NOMO-1 (cell line): ENCODE measurements around the gene AKR7A2.
A peak's percentile ranks its signal among the peaks of the same experiment; 100 is the strongest.
"Not testable (repeated sequence)": the region's sequence is repeated elsewhere in the genome, so short reads cannot be mapped to it uniquely, and the experiment has no call there.

ENCODE experiments used
- DNase-seq, 2 experiments: peaks; one replicate each; lab custom pipeline; 2025; ENCODE audit not compliant: unreplicated experiment in 2 of 2; lab: John Stamatoyannopoulos, UW

Gene AKR7A2

DNA sequence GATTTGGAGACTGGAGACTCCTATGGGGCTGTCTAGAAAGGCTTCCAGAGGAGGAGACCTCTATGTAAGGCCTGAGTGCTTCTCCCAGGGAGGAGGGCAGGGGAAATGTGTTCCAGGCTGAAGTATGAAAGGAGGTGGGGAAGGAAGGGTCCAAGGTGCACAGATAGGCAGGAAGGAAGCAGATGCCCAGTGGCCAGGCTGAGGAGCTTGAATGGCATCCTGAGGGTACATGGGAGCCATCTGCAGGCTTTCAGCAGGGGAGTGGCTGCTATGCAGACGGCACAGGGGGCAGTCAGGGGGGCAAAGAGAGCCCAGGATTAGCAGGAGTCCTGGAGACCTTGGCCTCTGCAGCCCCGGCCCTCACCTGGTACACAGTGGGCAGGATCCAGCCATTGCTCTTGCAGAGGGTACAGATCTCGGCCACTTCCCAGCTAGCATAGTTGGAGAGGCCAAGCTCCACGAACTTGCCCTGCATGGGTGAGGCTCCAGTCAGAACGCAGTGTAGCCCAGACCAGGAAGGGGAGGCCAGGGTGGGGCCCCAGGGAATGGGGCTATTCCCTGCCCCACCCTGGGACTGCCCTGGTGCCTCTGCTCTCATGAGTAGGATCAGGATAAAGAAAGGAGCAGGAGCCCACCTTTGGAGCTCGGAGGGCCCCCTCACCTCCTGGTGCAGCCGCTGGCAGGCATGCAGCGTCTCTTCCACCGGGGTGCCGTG lies 4.0 kb downstream of the AKR7A2 start:
- no peak for DNase-seq

DNA sequence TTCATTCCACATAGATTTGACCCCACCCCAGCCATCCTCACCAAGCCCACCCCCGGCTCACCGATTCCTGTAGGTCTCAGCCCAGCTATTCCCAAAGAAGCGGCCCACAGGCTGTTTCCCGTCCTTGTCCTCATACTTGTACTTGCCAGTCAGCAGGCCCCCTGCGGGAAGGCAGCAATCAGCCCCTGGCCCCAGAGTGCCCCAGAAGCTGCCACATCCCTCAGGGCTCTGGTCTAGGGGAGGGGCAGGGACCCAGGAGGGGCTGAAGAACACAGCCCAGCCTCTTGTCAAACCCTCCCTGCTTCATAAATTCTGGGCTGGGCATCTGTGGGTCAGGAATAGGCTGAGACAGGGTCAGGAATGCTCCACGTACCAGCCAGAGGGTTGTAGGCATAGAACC lies 5.0 kb downstream of the AKR7A2 start:
- DNase-seq: no peak

DNA sequence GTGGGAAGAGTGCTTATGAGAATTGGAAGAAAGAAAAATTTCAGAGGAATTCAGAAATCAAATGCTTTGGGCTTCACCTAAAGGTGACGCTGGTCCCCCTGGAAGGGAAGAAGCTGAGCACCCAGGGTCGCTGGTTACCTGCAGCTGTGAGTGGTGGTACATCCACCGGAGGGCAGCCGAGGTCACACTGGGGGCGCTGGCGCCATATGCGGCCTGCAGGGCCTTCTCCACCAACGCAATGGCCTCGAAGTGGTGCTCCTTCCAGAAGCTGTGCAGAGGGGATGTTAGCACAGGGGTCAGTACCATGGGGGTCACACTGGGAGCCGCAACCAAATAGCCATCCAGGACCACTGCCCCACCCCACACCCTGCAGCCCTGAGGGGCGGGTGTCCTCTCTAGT lies 6.1 kb downstream of the AKR7A2 start:
- no peak for DNase-seq

DNA sequence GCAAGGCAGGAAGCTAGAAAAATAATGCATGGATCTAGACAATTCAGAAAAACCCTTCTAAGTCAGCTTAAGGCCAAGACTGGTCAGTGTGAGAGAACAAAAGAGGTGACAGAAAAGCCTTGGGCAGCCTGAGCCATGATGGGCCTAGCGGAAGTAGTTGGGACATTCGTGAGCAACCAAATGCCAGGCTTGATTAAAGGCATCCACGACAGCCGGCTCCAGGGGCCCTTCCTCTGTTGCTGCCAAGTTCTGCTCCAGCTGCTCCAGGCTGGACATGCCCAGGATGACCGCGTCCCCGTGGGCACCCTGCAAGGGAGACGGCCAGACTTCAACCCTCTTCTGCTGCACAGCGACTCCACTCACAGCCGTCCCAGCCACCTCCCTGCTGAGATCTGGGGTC lies 7.9 kb downstream of the AKR7A2 start:
- not testable (repeated sequence) for DNase-seq

DNA sequence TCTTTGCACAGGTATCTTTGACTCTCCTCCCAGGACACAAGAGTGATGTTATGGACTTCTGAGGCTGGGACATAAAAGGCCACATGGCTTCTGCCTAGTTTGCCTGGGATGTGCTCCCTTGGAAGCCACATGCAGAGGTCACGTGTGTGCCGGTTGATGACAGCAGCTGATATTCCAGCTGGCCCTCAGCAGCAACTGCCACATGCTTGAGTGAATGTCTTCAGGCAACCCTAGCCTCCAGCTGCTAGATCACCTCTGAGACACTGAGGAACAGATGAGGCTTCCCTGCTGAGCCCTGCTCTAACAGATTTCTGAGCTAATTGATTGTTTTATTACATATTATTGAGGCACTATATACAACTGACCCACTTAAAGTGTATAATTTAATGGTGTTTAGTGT lies 11.7 kb downstream of the AKR7A2 start:
- DNase-seq: no peak

DNA sequence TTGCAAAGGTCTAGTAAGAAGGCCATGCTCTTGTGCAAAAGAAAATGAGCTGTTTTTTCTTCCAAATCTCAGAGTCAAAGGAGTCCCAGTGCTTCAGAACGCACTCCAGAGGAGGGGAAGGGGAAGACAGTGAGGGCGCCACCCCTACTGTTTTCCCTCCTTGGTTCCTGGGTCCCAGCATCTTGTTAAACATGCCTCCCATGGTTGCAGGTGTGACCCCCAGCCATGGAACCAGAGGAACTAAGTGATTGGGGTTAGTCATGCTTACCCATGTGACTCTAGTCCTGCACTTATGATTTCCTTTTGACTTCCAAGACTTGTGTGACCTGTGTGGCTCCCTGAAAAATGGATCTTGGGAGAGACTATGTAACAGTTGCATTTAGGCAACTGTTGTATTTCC lies 17.3 kb downstream of the AKR7A2 start:
- DNase-seq: no peak

DNA sequence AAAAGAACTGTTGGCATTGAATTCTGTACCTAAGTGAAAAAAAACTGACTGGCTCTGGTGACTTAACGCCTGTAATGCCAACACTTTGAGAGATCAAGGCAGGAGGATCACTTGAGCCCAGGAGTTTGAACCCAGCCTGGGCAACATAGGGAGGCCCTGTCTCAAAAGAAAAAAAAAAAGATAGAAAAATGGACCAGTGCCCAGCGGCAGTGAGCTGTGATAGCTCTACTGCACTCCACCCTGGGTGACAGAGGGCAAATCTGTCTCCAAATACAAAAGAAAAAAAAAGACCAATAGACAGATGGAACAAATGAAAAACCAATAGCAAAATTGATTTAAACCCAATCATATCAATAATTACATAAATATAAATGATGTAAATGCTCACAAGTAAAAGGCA lies 22.7 kb downstream of the AKR7A2 start:
- no peak for DNase-seq

DNA sequence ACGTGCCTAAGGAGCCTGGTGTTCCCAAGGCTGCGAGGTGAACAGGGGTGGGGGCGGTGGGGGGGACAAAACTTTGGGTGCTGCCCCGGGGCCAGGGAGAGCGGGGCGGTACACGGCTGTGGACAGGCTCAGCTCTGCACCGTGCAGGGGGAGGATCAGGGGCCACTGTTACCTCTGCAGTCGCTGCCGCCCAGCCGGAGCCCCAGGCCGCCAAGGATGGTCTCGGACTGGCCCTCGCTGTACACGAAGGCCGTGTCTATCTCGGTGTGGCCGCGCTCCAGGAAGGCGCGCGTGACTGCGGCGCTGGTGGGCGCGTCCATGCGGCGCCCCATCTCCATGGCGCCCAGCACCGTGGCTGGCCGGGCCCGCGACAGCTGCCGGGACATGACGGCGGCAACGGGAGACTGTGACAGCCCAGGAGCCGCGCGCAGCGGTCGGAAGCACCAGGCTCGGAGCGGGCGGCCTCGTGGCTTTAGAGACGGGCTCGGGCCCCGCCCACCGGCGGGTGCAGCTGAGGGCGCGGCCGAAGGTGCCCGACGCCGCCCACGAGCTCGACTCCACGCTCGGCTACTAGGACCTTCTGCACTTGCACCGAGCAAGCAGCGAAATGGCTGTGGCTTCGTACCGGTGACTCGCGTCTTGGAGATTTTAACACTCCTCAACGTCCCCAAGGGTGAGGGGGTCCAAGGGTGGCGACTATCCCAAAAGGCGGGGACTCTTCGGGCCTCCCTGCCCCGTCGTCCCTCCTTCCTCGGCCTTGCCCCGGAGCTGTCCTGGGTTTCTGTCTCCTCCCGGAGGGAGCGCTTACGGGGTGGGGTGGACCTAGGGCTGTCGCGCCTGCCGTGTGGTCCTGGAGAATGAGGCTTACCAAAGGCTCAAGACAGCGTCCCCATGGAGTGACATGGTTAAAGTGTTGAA lies 23.4 kb downstream of the AKR7A2 start, which contains the start of gene AKR7A3:
AKR7A3 (minus strand) TSS at position 447 of the 918 bp plus-strand sequence; CDS start at position 386, 61 bp downstream.
- DNase-seq: peak; percentile 27 to 53

DNA sequence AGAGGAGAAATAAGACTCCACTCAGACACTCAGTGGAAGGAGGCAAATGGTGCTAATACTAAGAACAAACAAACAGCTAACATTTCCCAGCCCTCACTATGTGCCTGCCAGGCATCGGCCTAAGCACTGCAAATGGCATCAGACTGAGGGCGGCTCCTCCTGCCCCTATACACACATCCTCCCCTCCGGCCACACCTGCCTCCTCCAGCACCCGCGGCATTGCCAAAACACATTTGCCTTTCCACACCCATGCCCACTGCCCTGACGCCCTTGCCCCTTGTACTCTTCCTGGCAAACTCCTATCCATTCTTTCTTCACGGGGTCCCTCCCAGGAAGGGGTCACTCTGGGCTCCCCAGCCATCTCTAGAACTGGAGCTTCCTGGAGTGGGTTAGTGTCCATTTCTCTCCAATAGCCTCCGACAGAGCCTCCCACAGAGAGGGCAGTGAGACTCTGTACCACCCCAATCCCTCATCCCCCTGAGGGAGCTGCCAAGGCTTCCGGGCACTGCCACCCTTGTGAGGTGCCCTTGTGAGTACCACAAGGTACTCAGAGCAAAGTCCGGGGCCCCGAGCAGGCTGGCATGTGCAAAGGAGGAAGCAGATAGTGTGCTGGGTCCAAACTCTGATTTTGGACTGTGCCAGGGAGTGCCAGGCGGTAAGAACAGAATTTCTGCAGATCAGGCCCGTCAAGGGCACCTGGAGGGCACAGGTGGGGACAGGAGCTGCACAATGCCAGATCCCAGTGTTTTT lies 24.3 kb downstream of the AKR7A2 start:
- no peak for DNase-seq

DNA sequence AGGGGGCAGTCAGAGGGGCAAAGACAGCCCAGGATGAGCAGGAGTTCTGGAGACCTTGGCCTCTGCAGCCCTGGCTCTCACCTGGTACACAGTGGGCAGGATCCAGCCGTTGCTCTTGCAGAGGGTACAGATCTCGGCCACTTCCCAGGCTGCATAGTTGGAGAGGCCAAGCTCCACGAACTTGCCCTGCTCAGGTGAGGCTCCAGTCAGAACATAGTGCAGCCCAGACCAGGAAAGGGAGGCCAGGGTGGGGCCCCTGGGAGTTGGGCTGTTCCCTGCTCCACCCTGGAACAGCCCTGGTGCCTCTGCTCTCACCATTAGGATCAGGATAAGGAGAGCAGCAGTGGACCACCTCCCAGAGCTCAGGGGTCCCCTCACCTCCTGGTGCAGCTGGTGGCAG lies 26.1 kb downstream of the AKR7A2 start:
- DNase-seq: not testable (repeated sequence)

DNA sequence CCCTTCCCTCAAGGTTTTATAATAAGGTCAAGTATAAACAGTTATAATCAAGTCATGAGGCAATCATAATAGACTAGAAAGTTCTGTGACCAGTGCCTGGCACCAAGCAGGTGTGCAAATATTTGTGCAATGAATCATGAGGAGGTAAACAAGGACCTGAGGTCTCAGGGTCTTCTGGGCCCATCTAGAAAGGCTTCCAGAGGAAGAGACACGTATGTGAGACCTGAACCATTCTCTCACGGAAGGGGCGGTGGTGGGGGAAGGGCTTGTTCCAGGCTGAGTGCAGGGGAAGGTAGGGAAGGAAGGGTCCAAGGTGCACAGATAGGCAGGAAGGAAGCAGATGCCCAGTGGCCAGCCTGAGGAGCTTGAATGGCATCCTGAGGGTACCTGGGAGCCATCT lies 26.6 kb downstream of the AKR7A2 start:
- not testable (repeated sequence) for DNase-seq

DNA sequence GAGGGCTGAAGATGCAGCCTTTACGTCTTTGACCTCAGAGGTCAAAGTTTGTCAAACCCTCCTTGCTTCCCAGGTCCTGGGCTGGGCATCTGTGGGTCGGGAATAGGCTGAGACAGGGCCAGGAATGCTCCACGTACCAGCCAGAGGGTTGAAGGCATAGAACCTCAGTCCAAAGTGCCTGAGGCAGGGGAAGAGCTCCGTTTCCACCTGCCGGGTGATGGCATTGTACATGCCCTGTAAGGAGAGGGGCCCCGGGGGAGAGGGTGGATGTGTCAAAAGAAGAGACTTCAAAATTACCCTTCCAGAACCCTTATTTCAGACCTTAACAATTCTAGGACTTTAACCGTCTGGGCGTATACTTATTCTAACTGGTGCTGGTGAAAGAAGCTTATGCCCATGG lies 27.1 kb downstream of the AKR7A2 start:
- DNase-seq: no peak

DNA sequence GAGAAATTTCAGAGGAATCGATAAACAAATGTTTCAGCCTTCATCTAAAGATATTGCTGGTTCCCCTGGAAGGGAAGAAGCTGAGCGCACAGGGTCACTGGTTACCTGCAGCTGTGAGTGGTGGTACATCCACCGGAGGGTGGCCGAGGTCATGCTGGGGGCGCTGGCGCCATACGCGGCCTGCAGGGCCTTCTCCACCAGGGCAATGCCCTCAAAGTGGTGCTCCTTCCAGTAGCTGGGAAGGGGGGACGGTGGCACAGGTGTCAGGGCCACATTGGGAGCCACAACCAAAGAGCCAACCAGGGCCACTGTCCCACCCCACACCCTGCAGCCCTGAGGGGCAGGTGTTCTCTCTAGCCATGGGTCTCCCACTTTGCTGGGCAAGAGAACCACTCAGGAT lies 28.1 kb downstream of the AKR7A2 start:
- no peak for DNase-seq

DNA sequence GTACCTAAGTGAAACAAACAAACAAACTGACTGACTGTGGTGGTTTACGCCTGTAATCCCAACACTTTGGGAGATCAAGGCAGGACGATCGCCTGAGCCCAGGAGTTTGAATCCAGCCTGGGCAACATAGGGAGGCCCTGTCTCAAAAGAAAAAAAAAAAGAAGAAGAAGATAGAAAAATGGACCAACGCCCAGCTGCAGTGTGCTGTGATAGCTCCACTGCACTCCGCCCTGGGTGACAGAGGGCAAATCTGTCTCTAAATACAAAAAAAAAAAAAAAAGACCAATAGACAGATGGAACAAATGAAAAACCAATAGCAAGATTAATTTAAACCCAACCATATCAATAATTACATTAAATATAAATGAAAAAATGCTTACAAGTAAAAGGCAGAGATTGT lies 37.3 kb downstream of the AKR7A2 start:
- no peak for DNase-seq

DNA sequence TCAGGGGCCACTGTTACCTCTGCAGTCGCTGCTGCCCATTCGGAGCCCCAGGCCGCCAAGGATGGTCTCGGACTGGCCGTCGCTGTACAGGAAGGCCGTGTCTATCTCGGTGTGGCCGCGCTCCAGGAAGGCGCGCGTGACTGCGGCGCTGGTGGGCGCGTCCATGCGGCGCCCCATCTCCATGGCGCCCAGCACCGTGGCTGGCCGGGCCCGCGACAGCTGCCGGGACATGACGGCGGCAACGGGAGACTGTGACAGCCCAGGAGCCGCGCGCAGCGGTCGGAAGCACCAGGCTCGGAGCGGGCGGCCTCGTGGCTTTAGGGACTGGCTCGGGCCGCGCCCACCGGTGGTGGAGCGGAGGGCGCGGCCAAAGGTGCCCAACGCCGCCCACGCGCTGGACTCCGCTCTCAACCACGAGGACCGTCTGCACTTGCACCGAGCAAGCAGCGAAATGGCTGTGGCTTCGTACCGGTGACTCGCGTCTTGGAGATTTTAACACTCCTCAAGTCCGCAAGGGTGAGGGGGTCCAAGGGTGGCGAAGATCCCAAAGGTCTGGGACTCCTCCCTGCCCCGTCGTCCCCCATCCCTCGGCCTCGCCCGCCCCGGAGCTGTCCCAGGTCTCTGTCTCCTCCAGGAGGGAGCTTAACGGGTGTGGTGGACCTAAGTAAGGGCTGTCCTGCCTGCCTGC lies 38.0 kb downstream of the AKR7A2 start:
- not testable (repeated sequence) for DNase-seq

DNA sequence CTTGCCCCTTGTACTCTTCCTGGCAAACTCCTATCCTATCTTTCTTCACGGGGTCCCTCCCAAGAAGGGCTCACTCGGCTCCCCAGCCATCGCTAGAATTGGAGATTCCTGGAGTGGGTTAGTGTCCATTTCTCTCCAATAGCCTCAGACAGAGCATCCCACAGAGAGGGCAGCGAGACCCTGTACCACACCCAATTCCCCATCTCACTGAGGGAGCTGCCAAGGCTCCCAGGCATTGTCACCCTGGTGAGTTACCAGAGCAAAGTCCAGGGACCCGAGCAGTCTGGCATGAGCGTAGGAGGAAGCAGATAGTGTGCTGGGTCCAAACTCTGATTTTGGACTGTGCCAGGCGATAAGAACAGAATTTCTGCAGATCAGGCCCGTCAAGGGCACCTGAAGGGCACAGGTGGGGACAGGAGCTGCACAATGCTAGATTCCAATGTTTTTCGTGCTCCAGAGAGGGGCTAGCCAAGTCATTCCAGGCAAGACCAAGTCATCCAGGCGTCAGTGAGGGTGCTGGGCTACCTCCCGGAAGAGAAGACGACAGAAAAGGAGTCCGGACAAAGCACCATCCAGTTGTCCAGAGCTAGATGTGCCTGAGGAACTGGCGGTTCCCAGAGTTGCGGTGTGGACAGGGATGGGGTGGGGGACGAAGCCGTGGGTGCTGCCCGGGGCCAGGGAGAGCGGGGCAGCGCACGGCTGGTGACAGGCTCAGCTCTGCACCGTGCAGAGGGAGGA lies 38.7 kb downstream of the AKR7A2 start:
- no peak for DNase-seq

DNA sequence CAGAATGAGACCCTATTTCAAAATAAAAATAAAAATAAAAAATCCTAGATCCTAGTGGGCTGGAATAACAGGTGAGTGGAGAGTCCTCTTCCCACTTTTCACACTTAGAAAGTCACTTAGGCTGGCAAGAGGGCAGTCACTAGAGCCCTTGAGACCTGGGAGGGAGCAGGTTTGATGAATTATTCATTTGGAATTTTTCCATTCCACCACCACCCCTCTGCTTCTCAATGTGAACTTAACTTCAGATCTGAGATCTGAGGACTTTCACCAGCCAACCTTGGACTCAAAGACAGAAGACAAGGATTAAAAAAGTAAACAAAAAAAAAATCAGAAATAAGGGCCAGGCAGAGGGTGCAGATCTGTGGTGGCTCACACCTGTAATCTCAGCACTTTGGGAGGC lies 39.9 kb downstream of the AKR7A2 start:
- DNase-seq: no peak

DNA sequence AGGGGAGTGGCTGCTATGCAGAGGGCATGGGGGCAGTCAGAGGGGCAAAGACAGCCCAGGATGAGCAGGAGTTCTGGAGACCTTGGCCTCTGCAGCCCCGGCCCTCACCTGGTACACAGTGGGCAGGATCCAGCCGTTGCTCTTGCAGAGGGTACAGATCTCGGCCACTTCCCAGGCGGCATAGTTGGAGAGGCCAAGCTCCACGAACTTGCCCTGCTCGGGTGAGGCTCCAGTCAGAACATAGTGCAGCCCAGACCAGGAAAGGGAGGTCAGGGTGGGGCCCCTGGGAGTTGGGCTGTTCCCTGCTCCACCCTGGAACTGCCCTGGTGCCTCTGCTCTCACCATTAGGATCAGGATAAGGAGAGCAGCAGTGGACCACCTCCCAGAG lies 41.6 kb downstream of the AKR7A2 start:
- not testable (repeated sequence) for DNase-seq

DNA sequence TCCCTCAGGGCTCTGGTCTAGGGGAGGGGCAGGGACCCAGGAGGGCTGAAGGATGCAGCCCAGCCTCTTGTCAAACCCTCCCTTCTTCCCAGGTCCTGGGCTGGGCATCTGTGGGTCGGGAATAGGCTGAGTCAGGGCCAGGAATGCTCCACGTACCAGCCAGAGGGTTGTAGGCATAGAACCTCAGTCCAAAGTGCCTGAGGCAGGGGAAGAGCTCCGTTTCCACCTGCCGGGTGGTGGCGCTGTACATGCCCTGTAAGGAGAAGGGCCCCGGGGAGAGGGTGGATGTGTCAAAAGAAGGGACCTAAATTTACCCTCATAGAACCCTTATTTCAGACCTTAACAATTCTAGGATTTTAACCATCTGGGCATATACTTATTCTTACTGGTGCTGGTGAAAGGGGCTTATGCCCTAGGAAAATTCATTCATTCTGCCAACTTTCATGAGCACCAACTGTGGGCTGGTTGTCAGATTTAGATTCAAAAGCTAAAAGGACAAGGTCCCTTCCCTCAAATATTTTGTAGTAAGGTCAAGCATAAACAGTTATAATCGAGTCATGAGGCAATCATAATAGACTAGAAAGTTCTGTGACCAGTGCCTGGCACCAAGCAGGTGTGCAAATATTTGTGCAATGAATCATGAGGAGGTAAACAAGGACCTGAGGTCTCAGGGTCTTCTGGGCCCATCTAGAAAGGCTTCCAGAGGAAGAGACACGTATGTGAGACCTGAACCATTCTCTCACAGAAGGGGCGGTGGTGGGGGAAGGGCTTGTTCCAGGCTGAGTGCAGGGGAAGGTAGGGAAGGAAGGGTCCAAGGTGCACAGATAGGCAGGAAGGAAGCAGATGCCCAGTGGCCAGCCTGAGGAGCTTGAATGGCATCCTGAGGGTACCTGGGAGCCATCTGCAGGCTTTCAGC lies 42.3 kb downstream of the AKR7A2 start:
- not testable (repeated sequence) for DNase-seq
